Neural cell (in vitro differentiated cells): Measurements from ENCODE around the gene VASH1. TPM values are rescaled to one million over a fixed set of nuclear protein-coding genes. Genes with fewer than 3 reads are reported as not detected.

Source experiments
- H2AFZ ChIP-seq: fragments of 200-600, 300-800 bp; sonication (generic), shearing (Covaris generic); 2 replicates; pipeline ENCODE4 v1.6.0; 2014; ENCODE audit warnings: low read depth, mild to moderate bottlenecking, antibody characterized with exemption, low read length, moderate library complexity
- H3F3A ChIP-seq: fragments of 200-600 bp; shearing (Covaris generic); 2 replicates; pipeline ENCODE4 v1.6.1; 2016; ENCODE audit warnings: mild to moderate bottlenecking, moderate library complexity, mixed read lengths, antibody characterized with exemption, low read length; ENCODE audit not compliant: insufficient read depth, poor library complexity, severe bottlenecking
- H3K27ac ChIP-seq: fragments of 200-600, 300-800 bp; sonication (generic), shearing (Covaris generic); 2 replicates; pipeline ENCODE4 v1.5.1; 2014; ENCODE audit warnings: mild to moderate bottlenecking, low read length, moderate library complexity
- H3K27me3 ChIP-seq: fragments of 300-800, 200-600 bp; sonication (generic), shearing (Covaris generic); 2 replicates; pipeline ENCODE4 v1.6.0; 2014; ENCODE audit warnings: mild to moderate bottlenecking, low read depth, low read length, moderate library complexity; ENCODE audit not compliant: insufficient read depth
- H3K36me3 ChIP-seq: fragments of 300-800, 200-600 bp; sonication (generic), shearing (Covaris generic); 2 replicates; pipeline ENCODE4 v1.5.1; 2014; ENCODE audit warnings: mild to moderate bottlenecking, antibody characterized with exemption, low read length, moderate library complexity; ENCODE audit not compliant: insufficient read depth
- H3K4me2 ChIP-seq: fragments of 300-800, 200-600 bp; sonication (generic), shearing (Covaris generic); 2 replicates; pipeline ENCODE4 v1.6.0; 2014; ENCODE audit warnings: mild to moderate bottlenecking, low read length
- H3K4me3 ChIP-seq: fragments of 300-800, 200-600 bp; sonication (generic), shearing (Covaris generic); 2 replicates; pipeline ENCODE4 v1.5.1; 2014; ENCODE audit warnings: mild to moderate bottlenecking, low read length, moderate library complexity
- H3K79me2 ChIP-seq: fragments of 200-600 bp; shearing (Covaris generic); replicated peaks from 2 replicates; pipeline ENCODE4 v1.6.0; 2014; ENCODE audit warnings: mild to moderate bottlenecking, low read length, moderate library complexity; ENCODE audit not compliant: insufficient read depth
- H3K9ac ChIP-seq: fragments of 300-800, 200-600 bp; sonication (generic), shearing (Covaris generic); 2 replicates; pipeline ENCODE4 v1.6.1; 2016; ENCODE audit warnings: mild to moderate bottlenecking, low read length, mixed read lengths
- H3K9me2 ChIP-seq: fragments of 200-600 bp; shearing (Covaris generic); 2 replicates; pipeline ENCODE4 v1.6.1; 2016; ENCODE audit warnings: mild to moderate bottlenecking, low read length, mixed read lengths; ENCODE audit not compliant: insufficient read depth
- H3K9me3 ChIP-seq: fragments of 200-600, 300-800 bp; sonication (generic), shearing (Covaris generic); 2 replicates; pipeline ENCODE4 v1.6.1; 2016; ENCODE audit warnings: mild to moderate bottlenecking, mixed run types, low read length, moderate library complexity, mixed read lengths
- H4K20me1 ChIP-seq: fragments of 200-600 bp; shearing (Covaris generic); 2 replicates; pipeline ENCODE4 v1.6.1; 2016; ENCODE audit warnings: mild to moderate bottlenecking, mixed run types; ENCODE audit not compliant: insufficient read depth
- CTCF ChIP-seq: fragments of 450-650 bp; IDR thresholded peaks from 2 replicates; pipeline ENCODE4 v1.5.1; 2014; ENCODE audit warnings: antibody characterized with exemption, mild to moderate bottlenecking, moderate library complexity; ENCODE audit not compliant: poor library complexity, severe bottlenecking
- EP300 ChIP-seq: fragments of 450-650 bp; conservative IDR thresholded peaks from 2 replicates; pipeline ENCODE4 v1.6.1; 2014; ENCODE audit warnings: antibody characterized with exemption, mild to moderate bottlenecking, moderate library complexity; ENCODE audit not compliant: poor library complexity, severe bottlenecking
- EZH2 ChIP-seq: fragments of 200-600, 300-800 bp; shearing (Covaris generic), sonication (generic); IDR thresholded peaks from 2 replicates; pipeline ENCODE4 v1.6.1; 2014; ENCODE audit warnings: antibody characterized with exemption, low read length, borderline replicate concordance, mild to moderate bottlenecking; ENCODE audit not compliant: insufficient read depth, poor library complexity, severe bottlenecking
- MXI1 ChIP-seq: fragments of 450-650 bp; conservative IDR thresholded peaks from 2 replicates; pipeline ENCODE4 v1.6.1; 2014; ENCODE audit warnings: antibody characterized with exemption, mild to moderate bottlenecking; ENCODE audit not compliant: poor library complexity, severe bottlenecking
- POLR2AphosphoS5 ChIP-seq: IDR thresholded peaks from 2 replicates; pipeline ENCODE4 v1.6.1; 2012
- RAD21 ChIP-seq: fragments of 450-650 bp; conservative IDR thresholded peaks from 2 replicates; pipeline ENCODE4 v1.6.1; 2014; ENCODE audit warnings: antibody characterized with exemption, mild to moderate bottlenecking, moderate library complexity
- REST ChIP-seq: IDR thresholded peaks from 2 replicates; pipeline ENCODE4 v1.6.1; 2012; ENCODE audit warnings: borderline replicate concordance
- SMC3 ChIP-seq: fragments of 450-650 bp; conservative IDR thresholded peaks from 2 replicates; pipeline ENCODE4 v1.6.1; 2014; ENCODE audit warnings: antibody characterized with exemption, mild to moderate bottlenecking, moderate library complexity; ENCODE audit not compliant: poor library complexity
- TAF1 ChIP-seq: IDR thresholded peaks from 2 replicates; pipeline ENCODE4 v1.6.1; 2012; ENCODE audit warnings: low read depth
- polyA minus RNA-seq: library from RNA; depleted of rRNA, polyadenylated mRNA; stranded (reverse); fragments of >200 nt; gene quantifications from 2 replicates; pipeline ENCODE4 v1.2.3, GENCODE V29; 2014
- polyA plus RNA-seq: library from polyadenylated mRNA; depleted of rRNA; stranded (reverse); fragments of >200 nt; gene quantifications from 2 replicates; pipeline ENCODE4 v1.2.3, GENCODE V29; 2014

VASH1 gene
- polyA plus RNA-seq: 26.8 and 29.4 TPM in 2 replicates
- 46.3 and 50.2 TPM in 2 replicates for polyA minus RNA-seq

GRCh38 chr14:76761136-76761959 is at the start of gene VASH1:
Gene VASH1, plus strand, starts transcription at chr14:76761468. Its CDS starts 1,354 bp downstream, at chr14:76762822.
- H3K4me2 ChIP-seq: peak within 1 kb of the TSS; percentile 94
- H3K79me2 ChIP-seq: peaks cover 31% of the 10 kb centered on the region
- H2AFZ ChIP-seq: peak within 1 kb of the TSS; percentile 58
- H3F3A ChIP-seq: no peaks in the 10 kb centered on the region
- no peaks in the 10 kb centered on the region for H3K27me3 ChIP-seq
- peak; percentile 86 for TF ChIP-seq POLR2AphosphoS5
- no peak for TF ChIP-seq RAD21
- no peak for TF ChIP-seq EZH2
- TF ChIP-seq MXI1: peak; percentile 73
- TF ChIP-seq EP300: peak; percentile 20
- TF ChIP-seq TAF1: peak; percentile 19
- peak; percentile 14 for TF ChIP-seq CTCF
- TF ChIP-seq SMC3: no peak
- TF ChIP-seq REST: peak; percentile 97
- H3K9me2 ChIP-seq: no peaks in the 10 kb centered on the region
- H3K4me3 ChIP-seq: peak within 1 kb of the TSS; percentile 93
- peak within 1 kb of the TSS; percentile 62 for H3K27ac ChIP-seq
- H3K36me3 ChIP-seq: no peaks in the 10 kb centered on the region
- peak within 1 kb of the TSS; percentile 87 for H3K9ac ChIP-seq
- no peaks in the 10 kb centered on the region for H4K20me1 ChIP-seq
- no peaks in the 10 kb centered on the region for H3K9me3 ChIP-seq

- no peak overlapping the region for H3K4me3 ChIP-seq
- H3F3A ChIP-seq: no peaks in the 10 kb centered on the region
- no peaks in the 10 kb centered on the region for H3K36me3 ChIP-seq
- H3K9ac ChIP-seq: no peak overlapping the region
- H4K20me1 ChIP-seq: no peaks in the 10 kb centered on the region
- H3K27me3 ChIP-seq: no peaks in the 10 kb centered on the region
- H3K27ac ChIP-seq: no peak overlapping the region
- no peaks in the 10 kb centered on the region for H3K9me2 ChIP-seq
- H2AFZ ChIP-seq: no peak overlapping the region
- TF ChIP-seq SMC3 (no peak), MXI1 (no peak), EP300 (no peak), REST (no peak), RAD21 (no peak), TAF1 (no peak), POLR2AphosphoS5 (no peak), EZH2 (no peak), CTCF (no peak)
- no peak overlapping the region for H3K4me2 ChIP-seq
- no peaks in the 10 kb centered on the region for H3K79me2 ChIP-seq
- H3K9me3 ChIP-seq: no peaks in the 10 kb centered on the region
These were observed 48.1 kb upstream of the VASH1 start for GRCh38 chr14:76713121-76713520.
